Measurements from ENCODE around the gene PACS2.
A peak's percentile ranks its signal among the peaks of the same experiment; 100 is the strongest.
"Not testable (repeated sequence)": the region's sequence is repeated elsewhere in the genome, so short reads cannot be mapped to it uniquely, and the experiment has no call there.

PACS2 gene

DNA sequence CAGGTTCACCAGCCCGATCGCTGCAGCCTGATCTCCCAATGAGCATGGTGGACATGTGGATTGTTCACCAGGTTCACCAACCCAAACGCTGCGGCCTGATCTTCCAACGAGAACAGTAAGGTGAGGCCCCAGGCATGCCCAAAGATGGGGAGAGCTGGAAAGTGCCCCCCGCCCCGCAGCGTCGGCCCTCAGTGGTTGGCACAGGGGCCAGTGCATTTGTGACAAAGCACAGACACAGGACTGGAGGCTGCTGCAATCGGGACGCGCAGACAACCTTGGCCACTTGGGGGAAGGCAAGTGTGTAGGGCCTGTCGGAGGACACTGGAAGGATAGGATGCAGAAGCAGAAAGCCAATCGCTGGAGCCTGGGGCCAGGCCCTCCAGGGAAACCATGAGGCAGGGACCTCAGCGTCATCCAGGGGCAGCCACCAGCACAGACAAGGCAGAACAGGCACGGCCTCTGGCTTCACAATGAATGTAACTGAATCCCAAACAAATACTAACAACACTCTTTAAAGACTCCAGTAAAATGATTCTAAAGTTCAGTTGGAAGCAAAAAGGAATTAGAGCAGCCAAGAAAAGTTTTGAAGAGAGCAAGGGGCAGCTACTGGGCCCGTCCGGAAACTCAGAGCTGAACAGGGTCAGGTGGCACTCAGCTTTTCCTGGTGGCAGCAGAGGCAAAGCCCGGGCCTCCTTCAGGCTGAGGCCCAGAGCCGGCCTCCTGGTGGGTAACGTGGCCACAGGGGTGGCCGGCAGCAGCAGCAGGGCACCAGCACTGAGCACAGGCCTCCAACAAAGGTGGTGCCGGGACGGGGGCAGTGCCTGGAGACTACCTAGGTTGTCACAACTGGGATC, 27.1 kb upstream of the PACS2 start:
- DNase-seq: no peak

DNA sequence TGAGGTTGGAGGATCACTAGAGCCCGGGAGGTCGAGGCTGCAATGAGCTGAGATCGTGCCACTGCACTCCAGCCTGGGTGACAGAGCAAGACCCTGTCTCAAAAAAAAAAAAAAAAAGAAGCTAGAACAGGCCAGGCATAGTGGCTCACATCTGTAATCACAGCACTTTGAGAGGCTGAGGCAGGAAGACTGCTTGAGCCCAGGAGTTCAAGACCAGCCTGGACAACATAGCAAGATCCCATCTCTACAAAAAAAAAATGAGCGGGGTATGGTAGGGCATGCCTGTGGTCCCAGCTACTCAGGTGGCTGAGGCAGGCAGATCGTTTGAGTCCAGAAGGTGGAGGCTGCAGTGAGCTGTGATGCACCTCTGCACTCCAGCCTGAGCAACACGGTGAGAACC, 25.6 kb upstream of the PACS2 start:
- not testable (repeated sequence) for DNase-seq

DNA sequence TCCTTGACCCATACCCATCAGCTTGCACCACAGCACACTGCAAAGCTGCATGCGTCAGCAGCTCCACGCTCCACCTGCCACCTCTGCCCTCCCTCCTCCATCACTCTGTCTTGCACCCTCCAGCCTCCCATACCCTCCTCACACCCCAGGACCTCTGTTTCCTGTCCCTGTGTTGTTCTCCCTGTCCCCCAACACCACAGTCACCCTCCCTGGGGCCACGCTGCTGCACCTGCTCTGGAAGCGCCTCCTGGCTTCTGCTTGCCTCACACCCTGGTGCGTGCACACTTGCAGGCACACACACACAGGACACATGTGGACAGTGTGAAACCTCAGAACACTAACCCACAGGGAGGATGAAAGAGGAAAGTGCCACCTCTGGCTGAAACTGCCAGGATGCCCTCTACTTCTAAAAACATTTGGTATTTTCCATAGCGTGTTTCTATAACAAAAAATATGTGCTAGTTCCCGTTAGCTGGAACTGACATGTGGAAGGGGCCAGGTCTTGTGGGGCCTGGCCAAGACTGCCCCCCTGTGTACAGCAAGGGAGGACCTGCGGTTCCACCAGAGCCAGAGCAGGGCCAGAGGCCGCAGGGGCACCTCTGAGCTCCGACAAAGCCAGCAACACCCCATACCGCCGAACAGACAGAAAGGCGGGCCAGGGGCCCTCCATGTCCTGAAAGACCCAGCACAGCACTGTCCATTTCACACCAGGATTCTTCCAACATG, 23.8 kb upstream of the PACS2 start:
- no peak for DNase-seq

DNA sequence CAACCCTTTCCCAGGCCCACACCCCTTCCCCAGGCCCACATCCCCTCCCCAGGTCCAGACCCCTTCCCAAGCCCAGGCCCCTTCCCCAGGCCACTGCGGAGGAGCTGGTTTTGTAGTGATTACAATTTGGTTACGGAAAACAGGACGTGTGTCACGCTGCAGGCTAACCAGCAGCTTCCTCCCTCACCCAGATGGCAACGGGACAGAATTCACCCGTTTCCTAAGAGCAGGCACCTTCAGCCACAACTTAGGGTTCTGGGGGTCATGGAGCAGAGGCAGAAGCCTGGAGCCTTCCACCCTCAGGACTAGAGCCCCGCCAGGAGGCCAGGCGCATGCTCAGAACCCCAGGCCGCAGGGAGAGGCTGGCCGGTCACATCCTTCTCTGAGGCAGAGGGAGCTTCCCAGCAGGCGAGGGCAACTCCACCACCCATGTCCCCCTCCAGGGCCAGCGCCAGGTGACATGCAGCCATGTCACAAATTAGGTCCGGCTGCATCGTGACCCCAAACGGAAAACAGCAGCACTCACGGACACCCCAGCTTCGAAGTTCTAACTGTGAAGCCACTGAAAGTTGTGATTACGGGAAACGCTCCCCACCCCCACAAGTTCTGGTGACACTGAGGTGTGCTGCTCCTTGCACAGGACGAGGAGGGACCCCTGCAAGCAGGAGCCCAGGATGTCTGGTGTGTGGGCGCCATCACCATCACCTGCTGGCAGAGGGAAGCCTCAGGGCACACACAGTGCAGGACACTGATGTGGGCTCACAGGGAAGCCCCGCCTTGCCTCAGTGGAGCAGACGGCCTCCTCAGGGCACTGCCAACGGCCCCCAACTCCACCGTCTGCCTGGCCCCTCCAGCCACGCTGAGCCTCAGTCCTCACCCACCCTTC, 21.5 kb upstream of the PACS2 start:
- no peak for DNase-seq

DNA sequence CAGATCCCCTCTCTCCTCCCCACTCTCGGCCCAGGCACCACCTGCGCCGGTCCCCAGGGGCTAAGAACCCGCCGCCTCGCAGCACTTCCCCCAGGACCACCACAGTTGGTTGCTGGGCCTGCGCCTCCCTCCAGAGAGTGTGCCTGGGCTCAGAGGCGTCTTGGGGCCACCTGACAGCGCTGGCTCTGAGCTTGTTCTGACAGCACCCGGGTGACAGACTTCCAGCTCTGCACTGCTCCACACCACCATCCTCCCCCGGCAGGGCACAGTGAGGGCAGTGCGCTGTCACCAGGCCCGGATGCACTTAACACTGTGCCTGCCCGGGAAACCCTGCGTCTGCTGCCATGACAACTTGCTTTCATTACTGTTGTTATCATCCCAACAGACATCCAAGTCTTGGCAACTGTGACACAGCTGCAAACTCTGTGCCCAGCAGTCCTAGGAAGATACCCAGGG, 20.4 kb upstream of the PACS2 start:
- DNase-seq: no peak

DNA sequence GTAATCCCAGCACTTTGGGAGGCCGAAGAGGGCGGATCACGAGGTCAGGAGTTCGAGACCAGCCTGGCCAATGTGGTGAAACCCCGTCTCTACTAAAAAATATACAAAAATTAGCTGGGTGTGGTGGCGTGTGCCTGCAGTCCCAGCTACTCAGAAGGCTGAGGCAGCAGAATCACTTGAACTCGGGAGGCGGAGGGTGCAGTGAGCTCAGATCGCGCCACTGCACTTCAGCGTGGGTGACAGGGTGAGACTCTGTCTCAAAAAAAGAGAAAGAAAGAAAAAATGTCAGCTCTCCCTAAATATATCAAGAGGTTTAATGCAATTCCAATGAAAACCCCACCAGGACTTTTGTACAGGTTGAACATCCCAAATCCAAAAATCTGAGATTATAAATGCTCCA, 17.2 kb upstream of the PACS2 start:
- DNase-seq: not testable (repeated sequence)

DNA sequence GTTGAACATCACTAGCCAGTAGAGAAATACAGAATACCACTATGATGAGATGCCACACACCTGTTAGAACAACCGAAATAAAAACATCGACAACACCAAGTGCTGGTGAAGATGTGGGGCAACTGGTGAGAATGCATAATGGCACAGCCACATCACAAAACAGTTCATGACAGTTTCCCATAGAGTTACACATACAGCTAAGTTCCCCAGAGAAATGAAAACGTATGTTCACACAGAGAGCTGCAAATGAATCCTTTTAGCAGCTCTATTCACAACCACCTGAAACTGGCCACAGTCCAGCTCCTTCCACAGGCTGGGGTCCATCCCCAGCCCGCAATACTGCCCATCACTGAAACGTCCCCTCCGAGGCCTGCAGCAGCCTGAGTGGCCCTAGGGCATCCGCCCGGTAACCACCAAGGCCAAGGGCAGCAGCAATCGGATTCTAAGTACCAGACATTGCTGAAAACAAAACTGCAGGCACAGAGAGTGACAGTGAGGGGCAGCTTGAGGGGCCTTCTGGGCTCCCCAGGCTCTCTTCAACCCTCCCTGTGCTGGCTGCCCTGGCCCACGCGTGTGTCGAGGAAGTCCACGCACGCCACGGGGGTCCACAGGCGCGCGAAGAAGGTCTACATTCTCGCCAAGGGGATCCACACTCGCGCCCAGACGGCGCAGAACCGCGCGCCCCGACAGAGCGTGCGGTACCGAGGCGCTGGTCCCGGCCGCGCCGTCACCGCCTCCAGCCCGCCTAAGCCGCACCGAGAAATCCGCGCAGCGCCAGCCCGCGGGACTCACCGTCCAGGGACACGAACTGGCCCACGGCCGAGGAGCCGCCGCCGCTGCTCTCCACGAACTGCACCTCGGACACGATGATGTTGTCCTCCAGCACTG, 14.7 kb upstream of the PACS2 start:
- DNase-seq: peak; percentile 85

DNA sequence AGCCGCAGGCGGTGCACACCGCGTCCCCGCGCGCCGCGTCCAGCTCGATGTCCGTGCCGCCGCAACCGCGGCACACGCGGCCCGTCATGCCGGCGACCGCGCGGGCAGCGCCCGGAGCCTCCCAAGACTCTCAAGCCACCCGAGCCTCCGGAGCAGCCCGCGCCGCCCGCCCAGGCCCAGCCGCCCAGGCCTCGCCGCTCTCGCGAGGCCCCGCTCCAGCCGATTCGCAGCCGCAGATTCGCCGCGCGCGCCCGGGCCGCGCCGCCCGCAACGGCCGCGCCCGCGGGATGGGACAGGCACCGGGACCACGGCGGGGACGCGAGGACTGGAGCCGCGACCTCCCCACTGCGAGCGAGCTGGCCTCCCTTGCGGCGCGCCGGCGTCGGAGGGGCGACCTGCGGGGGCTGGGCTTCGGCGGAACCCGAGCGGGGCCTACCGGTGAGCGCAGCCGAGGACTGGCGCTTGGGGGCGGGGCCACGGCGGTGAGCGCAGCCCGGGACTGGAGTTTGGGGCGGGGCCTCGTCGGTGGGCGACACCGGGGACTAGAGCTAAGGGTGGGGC, 13.9 kb upstream of the PACS2 start, which contains the start of gene BRF1:
Gene BRF1, minus strand, starts transcription at position 460 of the 561 bp plus-strand sequence. Its CDS starts 372 bp downstream, at position 88.
- DNase-seq: peak; percentile 85

DNA sequence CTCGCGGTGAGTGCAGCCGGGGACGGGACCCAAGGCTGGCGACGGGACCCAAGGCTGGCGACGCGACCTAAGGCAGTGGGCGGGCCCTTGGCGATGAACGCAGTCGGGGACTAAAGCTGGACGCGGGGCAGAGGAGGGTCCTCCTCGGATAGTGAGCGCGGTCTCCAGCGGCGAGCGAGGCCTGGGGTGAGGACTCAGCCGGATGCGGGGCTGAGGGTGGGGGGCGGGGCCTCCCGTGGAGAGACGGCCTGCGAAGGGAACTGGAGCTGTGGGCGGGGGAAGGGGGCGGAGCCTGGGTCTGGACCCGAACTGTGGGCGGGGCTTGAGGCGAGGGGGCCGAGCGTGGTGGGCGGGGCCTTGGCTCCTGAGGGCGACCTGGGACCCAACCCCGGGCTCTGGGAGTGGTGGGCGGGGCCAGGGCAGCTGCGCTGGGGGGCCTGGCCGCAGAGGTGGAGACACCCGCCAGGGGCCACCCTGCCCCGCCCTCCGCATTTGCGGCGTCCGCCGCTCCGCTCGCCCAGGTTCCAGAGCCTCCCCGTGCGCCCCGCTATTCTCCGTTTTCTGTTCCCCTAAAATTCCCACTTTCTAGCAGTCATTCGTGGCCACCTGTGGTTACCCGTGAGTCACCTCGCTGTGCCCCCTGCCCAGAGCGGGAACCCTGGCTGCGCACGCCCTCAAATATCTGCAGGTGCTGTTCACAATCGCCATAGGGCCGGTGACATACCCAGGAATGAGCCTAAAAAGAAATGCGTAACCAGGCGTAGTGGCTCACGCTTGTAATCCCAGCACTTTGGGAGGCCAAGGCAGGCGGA, 13.2 kb upstream of the PACS2 start:
- DNase-seq: peak; percentile 99

DNA sequence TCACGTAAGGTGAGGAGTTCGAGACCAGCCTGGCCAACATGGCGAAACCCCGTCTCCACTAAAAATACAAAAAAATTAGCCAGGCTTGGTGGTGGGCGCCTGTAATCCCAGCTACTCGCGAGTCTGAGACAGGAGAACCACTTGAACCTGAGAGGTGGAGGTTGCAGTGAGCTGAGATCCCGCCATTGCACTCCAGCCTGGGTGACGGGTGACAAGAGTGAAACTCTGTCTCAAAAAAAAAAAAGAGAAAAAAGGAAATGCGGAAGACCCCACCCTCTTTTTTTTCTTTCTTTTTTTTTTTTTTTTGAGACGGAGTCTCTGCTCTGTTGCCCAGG, 12.7 kb upstream of the PACS2 start:
- DNase-seq: not testable (repeated sequence)

DNA sequence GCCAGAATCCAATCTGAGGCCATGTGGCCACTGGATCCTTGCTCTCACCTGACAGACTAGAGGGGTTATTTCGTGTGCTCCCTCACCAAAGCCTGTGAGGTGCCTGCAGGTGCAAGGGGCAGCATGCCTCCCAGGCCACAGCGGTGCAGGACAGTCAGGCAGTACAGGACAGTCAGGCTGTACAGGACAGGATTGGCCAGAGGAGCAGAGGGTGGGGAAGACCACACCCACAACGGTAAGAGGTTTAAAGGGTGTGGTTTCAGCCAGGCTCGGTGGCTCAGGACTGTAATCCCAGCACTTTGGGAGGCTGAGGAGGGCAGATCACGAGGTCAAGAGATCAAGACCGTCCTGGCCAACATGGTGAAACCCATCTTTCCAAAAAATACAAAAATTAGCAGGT, 10.6 kb upstream of the PACS2 start:
- no peak for DNase-seq

DNA sequence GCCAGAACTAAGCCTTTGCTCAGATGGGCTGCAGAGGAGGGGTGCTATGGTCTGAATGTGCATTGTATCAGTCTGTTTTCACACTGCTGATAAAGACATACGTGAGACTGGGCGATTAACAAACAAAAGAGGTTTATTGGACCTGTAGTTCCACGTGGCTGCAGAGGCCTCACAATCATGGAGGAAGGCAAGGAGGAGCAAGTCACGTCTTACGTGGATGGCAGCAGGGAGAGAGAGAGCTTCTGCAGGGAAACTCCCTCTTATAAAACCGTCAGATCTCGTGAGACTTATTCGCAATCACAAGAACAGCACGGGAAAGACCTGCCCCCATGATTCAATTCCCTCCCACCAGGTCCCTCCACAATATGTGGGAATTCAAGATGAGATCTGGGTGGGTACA, 10.0 kb upstream of the PACS2 start:
- no peak for DNase-seq

DNA sequence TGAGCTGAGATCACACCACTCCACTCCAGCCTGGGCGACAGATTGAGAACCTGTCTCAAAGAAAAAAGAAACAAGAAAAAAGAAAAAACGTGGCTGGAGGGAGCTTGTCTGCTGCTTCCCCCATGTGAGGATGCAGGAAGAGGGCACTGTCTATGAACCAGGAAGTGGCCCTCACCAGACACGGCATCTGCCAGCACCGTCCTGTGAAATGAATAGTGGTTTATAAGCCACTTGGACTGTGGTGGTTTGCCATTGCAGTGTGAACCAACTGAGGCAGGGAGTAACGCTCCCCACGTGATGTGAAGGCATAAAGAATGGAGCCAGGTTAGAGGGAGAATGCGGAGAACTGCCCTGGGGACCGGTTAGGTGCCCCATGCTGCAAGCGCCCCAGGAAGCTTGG, 9.2 kb upstream of the PACS2 start:
- no peak for DNase-seq

DNA sequence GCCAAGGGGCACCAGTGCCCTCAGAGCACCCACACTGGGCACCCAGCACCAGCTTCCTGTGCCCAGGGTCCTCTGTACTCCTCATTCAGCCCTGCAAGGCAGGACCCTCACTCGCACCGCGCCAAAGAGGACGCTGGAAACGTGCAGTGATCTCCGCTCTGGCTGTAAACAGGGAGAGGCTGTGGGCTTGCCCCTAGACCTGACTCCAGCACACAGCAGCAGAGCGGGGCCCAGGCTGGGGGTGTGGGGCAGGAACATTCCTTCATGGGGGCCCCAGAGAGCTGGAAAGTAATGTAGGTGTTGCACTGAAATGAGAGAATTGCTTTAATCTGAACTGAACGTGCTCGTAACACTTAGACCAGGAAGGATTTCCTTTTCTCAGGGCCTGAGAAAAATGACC, 8.8 kb upstream of the PACS2 start:
- no peak for DNase-seq

DNA sequence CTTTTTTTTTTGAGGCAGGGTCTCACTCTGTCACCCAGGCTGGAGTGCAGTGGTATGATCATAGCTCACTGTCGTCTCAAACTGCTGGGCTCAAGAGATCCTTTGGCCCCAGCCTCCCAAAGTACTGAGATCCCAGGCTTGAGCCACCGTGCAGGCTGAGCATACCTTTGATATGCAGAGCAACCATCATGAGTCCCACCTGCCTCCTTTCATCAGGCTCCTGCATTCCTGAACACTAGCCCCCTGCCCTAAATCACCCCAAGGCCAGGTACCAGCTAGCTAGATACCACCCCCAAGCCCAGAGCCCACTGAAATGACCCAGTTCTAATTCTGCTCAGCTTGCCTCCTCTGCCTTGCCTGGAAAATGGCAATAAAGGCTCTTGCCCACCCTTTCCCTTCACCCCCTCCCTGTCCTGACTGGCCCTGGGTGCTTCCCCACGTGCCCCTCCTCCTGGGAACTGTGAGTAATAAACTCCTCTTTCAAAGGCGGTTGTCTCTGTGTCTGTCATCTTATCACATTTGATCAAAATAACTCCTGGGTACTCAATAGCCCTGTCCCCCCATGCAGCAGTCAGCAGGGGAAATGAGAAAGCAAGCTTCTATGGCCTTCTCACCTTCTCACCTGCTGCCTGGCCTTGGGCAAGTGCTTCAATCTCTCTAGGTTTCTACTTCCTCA, 7.4 kb upstream of the PACS2 start:
- no peak for DNase-seq

DNA sequence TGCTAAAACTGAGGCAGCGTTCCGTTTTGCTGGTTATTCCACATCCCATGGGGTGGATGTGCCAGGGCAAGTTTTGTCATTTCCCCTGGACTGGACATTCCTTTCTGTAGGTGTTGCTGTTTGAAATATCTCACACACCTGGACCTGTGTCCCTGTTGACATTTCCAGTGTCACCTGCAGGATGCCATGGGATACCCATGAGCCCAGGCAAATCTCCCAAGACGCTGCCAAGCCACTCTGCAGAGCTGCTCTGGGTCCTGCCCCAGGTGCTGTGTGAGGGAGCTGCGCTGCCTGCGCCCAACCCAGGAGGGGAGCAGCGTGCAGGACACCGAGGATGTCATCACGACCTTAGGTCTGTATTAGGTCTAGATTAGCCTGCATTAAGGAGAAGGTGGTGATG, 5.2 kb upstream of the PACS2 start:
- DNase-seq: no peak

DNA sequence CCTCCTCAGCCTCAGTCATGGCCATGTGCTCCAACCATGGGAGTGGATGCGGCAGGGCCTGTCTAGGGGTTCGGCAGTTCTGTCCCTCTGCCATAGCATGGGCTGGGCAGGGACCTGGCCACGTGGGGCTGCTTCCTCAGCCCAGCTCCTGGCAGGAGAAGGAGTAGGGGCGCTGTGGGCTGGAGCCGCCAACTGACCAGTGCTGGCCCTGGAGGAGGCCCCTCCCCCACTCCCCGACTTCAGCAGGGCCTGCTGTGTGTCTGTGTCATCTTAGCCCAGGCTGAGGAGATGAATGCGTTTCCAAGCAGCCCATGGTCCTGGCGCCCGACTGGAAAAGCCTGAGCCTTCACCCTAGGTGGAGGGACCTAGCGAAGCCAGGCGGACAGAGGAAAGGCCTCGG, 2.7 kb upstream of the PACS2 start:
- no peak for DNase-seq

DNA sequence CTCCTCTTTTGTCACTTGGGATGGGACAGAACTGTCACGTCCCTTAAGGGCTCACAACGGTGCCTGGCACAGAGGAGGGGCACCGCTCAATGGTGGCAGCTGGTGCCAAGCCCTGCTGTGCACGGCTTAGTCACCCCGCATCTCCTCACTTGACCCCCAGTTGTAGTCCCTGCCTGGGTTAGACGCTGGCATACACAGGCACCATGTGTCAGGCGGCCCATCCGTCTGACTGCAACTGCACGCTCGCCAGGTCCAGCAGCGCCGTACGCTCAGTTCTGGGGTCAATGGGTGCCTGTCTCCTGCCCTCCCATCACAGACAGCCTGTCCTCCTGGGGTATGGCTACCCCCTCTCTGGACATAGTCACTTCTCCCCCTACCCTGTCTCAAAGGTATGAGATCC, 1.6 kb upstream of the PACS2 start:
- no peak for DNase-seq

DNA sequence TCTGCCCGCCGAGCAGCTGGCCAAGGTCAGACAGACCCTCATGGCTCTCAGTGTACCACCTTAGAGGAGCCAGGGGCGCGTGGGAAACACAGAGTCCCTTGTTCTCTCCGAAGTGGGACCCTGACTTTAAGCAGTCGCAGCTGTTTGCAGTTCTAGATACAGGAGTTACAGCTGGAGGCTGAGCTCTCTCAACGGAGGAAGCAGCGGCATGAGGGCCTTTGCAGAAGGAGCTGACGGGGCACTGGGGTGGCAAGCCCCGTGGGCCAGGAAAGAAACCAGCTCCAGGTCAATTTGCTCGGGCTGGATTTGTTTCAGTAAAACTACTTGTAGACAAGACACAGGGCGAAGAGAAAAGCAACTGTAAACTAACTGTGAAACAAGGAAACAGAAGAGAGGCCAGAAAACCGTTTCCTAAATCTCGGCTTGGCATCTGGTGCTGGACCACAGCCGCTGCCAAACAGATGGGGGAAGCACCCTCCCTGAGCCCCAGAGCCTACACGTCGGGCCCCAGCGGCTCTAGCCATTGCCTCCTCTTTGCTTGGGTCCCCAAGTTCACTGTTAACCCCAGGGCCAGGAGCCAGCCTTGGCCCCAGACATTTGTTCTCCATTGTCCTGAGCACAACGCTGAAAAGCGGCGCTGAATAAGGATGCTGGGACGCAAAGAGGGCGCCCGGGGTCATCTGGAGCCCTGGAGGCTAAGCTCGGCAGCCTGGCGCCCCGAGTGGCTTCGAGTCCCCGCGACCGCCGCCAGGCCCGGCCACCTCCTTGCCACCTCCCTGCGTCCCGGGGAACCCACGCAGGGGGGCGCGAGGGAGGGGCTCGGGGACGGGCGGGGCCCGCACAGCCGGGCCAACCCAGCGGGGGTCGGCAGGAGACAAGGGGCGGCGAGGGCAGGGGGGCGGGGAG, 914 bp upstream of the PACS2 start:
- DNase-seq: peak; percentile 62

Data from right kidney (tissue), 1 donor.